KMS-11 (cell line): Measurements from ENCODE around the gene TRAPPC3L.
A peak's percentile ranks its signal among the peaks of the same experiment; 100 is the strongest.

Experiments used
- H2AFZ ChIP-seq: fragments of 200-600 bp; sonication (generic); 2 replicates; pipeline ENCODE4 v1.6.1; 2016; ENCODE audit warnings: antibody characterized with exemption, mixed run types, low read depth
- H3K27ac ChIP-seq: fragments of 200-600 bp; sonication (generic); 2 replicates; pipeline ENCODE4 v1.6.1; 2016; ENCODE audit warnings: mild to moderate bottlenecking, mixed run types
- H3K27me3 ChIP-seq: fragments of 200-600 bp; sonication (generic); 2 replicates; pipeline ENCODE4 v1.6.1; 2017; ENCODE audit warnings: mild to moderate bottlenecking, low read depth, mixed run types, moderate library complexity; ENCODE audit not compliant: insufficient read depth
- H3K36me3 ChIP-seq: fragments of 200-600 bp; sonication (generic); 2 replicates; pipeline ENCODE4 v1.6.1; 2017; ENCODE audit warnings: mild to moderate bottlenecking, mixed run types; ENCODE audit not compliant: insufficient read depth
- H3K4me1 ChIP-seq: fragments of 200-600 bp; sonication (generic); 2 replicates; pipeline ENCODE4 v1.6.1; 2016; ENCODE audit warnings: mild to moderate bottlenecking, low read depth, mixed run types; ENCODE audit not compliant: poor library complexity, severe bottlenecking
- H3K4me2 ChIP-seq: fragments of 200-600 bp; sonication (generic); 2 replicates; pipeline ENCODE4 v1.7.0; 2016; ENCODE audit warnings: mild to moderate bottlenecking, mixed run types
- H3K4me3 ChIP-seq: fragments of 200-600 bp; sonication (generic); IDR thresholded peaks from 2 replicates; pipeline ENCODE4 v1.6.1; 2017; ENCODE audit warnings: low read depth, low read length, mixed read lengths; ENCODE audit not compliant: insufficient read depth
- H3K79me2 ChIP-seq: fragments of 200-600 bp; sonication (generic); 2 replicates; pipeline ENCODE4 v1.6.1; 2016; ENCODE audit warnings: low read depth, mixed run types; ENCODE audit not compliant: insufficient read depth
- H3K9ac ChIP-seq: fragments of 200-600 bp; sonication (generic); 2 replicates; pipeline ENCODE4 v1.6.1; 2016; ENCODE audit warnings: mild to moderate bottlenecking, mixed run types
- H4K20me1 ChIP-seq: fragments of 200-600 bp; sonication (generic); 2 replicates; pipeline ENCODE4 v1.6.1; 2016; ENCODE audit warnings: mild to moderate bottlenecking, mixed run types; ENCODE audit not compliant: insufficient read depth
- CTCF ChIP-seq: fragments of 200-600 bp; sonication (generic); conservative IDR thresholded peaks from 2 replicates; pipeline ENCODE4 v1.6.1; 2017; ENCODE audit warnings: low read depth, mild to moderate bottlenecking, antibody characterized with exemption, low read length, moderate library complexity, mixed read lengths

The TRAPPC3L gene

GRCh38 chr6:116491610-116492330, 53.7 kb downstream of the TRAPPC3L start:
- no peak overlapping the region for H2AFZ ChIP-seq

GRCh38 chr6:116485559-116486184, 59.8 kb downstream of the TRAPPC3L start:
- Histone ChIP-seq H3K79me2 (no peaks in the 10 kb centered on the region), H3K27ac (no peak overlapping the region), H3K4me2 (no peak overlapping the region), H3K36me3 (no peaks in the 10 kb centered on the region), H3K4me1 (peaks cover 19% of the 10 kb centered on the region), H3K27me3 (no peaks in the 10 kb centered on the region), H2AFZ (no peak overlapping the region), H3K4me3 (no peak overlapping the region), H4K20me1 (no peaks in the 10 kb centered on the region), H3K9ac (no peak overlapping the region)
- TF ChIP-seq CTCF, result no peak

More at GRCh38 chr6:116491610-116492330, 53.7 kb downstream of the TRAPPC3L start:
- H4K20me1 ChIP-seq, result no peaks in the 10 kb centered on the region
- no peak for TF ChIP-seq CTCF
- no peak overlapping the region for H3K27ac ChIP-seq
- no peaks in the 10 kb centered on the region for H3K36me3 ChIP-seq
- H3K4me2 ChIP-seq, result no peak overlapping the region
- no peaks in the 10 kb centered on the region for H3K4me1 ChIP-seq
- no peaks in the 10 kb centered on the region for H3K79me2 ChIP-seq
- H3K9ac ChIP-seq, result no peak overlapping the region
- H3K27me3 ChIP-seq, result no peaks in the 10 kb centered on the region
- H3K4me3 ChIP-seq, result no peak overlapping the region

GRCh38 chr6:116483616-116484015, 61.9 kb downstream of the TRAPPC3L start:
- H3K4me1 ChIP-seq, result peaks cover 19% of the 10 kb centered on the region
- H4K20me1 ChIP-seq, result no peaks in the 10 kb centered on the region
- H3K4me2 ChIP-seq, result no peak overlapping the region
- H3K9ac ChIP-seq, result no peak overlapping the region
- no peak overlapping the region for H2AFZ ChIP-seq
- no peak for TF ChIP-seq CTCF
- no peaks in the 10 kb centered on the region for H3K79me2 ChIP-seq
- H3K27me3 ChIP-seq, result no peaks in the 10 kb centered on the region
- no peak overlapping the region for H3K4me3 ChIP-seq
- H3K36me3 ChIP-seq, result no peaks in the 10 kb centered on the region
- no peak overlapping the region for H3K27ac ChIP-seq

GRCh38 chr6:116482780-116483179, 62.7 kb downstream of the TRAPPC3L start:
- H4K20me1 ChIP-seq, result no peaks in the 10 kb centered on the region
- H3K4me1 ChIP-seq, result peaks cover 19% of the 10 kb centered on the region
- no peaks in the 10 kb centered on the region for H3K27me3 ChIP-seq
- no peaks in the 10 kb centered on the region for H3K79me2 ChIP-seq
- TF ChIP-seq CTCF, result no peak
- no peak overlapping the region for H3K4me3 ChIP-seq
- H3K9ac ChIP-seq, result no peak overlapping the region
- peak overlapping the region; percentile 41; the same call in 1 of the 2 replicates for H3K4me2 ChIP-seq
- H2AFZ ChIP-seq, result no peak overlapping the region
- H3K27ac ChIP-seq, result no peak overlapping the region; the same call in 1 of the 2 replicates
- H3K36me3 ChIP-seq, result no peaks in the 10 kb centered on the region
